Stimulated activated CD4-positive, alpha-beta T cell treated with anti-CD3 and anti-CD28 coated beads, Interleukin-15, amount 100 ng/mL, for 48 hours (primary cell): Measurements from ENCODE around the gene MARCHF6.
"Not testable (repeated sequence)": the region's sequence is repeated elsewhere in the genome, so short reads cannot be mapped to it uniquely, and the experiment has no call there.

Source experiments
- DNase-seq, 2 donors: peaks; one replicate each; pipeline ENCODE4 v3.0.0-alpha.2; 2020; ENCODE audit warnings: low read depth in 2 of 2

Gene MARCHF6

GRCh38 chr5:10381803-10382202 lies 28.3 kb downstream of the MARCHF6 start:
- no peak for DNase-seq

- no peak for DNase-seq
Observed at GRCh38 chr5:10384483-10384882, 31.0 kb downstream of the MARCHF6 start.

GRCh38 chr5:10387690-10388089 lies 34.2 kb downstream of the MARCHF6 start:
- DNase-seq: no peak

GRCh38 chr5:10391130-10391529 lies 37.6 kb downstream of the MARCHF6 start:
- DNase-seq: no peak

GRCh38 chr5:10392567-10393328 lies 39.3 kb downstream of the MARCHF6 start:
- DNase-seq: not testable (repeated sequence)

GRCh38 chr5:10393491-10393890 lies 40.0 kb downstream of the MARCHF6 start:
- DNase-seq: no peak

- no peak for DNase-seq
Observed at GRCh38 chr5:10396552-10396951, 43.1 kb downstream of the MARCHF6 start.

- DNase-seq: no peak
Observed at GRCh38 chr5:10399839-10400238, 46.3 kb downstream of the MARCHF6 start.

- DNase-seq: no peak
Observed at GRCh38 chr5:10400411-10400810, 46.9 kb downstream of the MARCHF6 start.

- DNase-seq: no peak
Observed at GRCh38 chr5:10400831-10401230, 47.3 kb downstream of the MARCHF6 start.

- no peak for DNase-seq
Observed at GRCh38 chr5:10401498-10401897, 48.0 kb downstream of the MARCHF6 start.
